ENCODE measurements around the gene KRTAP10-11. TPM values are rescaled to one million over a fixed set of nuclear protein-coding genes. Genes with fewer than 3 reads are reported as not detected.

The KRTAP10-11 gene
- total RNA-seq, 1 donor from 2014 or later: not detected

DNA sequence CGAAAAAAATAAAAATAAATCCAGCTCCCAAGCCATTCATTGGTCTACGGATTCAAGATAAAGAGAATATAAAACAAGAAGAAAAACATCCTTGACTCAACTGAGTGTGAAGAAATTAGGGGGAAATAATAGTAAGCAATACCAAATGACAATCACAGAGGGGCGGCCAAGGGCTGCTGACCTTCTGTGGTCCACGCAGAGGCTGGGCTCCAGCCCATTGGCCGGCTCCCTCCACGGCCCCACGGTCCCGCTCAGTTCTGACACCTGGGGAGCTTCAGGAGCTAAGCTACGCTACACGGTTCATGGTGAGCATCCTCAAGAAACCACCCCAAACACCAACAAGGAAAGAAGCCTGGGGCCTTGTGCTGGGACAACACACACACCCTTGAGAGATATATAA, 50.4 kb downstream of the KRTAP10-11 start:
- Histone ChIP-seq H3K27ac (replicated peaks) (no peak overlapping the region), H3K4me1 (no peaks in the 10 kb centered on the region), H3K36me3 (no peaks in the 10 kb centered on the region), H3K9me3 (replicated peaks) (peaks cover 30% of the 10 kb centered on the region), H3K4me3 (no peak overlapping the region), H3K27me3 (ENCODE audit: low read depth) (peaks cover 60% of the 10 kb centered on the region)
- DNase-seq: no peak
- TF ChIP-seq, protein P1, sequence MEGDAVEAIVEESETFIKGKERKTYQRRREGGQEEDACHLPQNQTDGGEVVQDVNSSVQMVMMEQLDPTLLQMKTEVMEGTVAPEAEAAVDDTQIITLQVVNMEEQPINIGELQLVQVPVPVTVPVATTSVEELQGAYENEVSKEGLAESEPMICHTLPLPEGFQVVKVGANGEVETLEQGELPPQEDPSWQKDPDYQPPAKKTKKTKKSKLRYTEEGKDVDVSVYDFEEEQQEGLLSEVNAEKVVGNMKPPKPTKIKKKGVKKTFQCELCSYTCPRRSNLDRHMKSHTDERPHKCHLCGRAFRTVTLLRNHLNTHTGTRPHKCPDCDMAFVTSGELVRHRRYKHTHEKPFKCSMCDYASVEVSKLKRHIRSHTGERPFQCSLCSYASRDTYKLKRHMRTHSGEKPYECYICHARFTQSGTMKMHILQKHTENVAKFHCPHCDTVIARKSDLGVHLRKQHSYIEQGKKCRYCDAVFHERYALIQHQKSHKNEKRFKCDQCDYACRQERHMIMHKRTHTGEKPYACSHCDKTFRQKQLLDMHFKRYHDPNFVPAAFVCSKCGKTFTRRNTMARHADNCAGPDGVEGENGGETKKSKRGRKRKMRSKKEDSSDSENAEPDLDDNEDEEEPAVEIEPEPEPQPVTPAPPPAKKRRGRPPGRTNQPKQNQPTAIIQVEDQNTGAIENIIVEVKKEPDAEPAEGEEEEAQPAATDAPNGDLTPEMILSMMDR (IDR thresholded peaks at IDR 0.05; ENCODE audit: borderline replicate concordance): no peak
- intact Hi-C loops (cut with micrococcal nuclease): no loop called here

Other genes starting within 250 kb of the KRTAP10-11 start
- gene LRRC3, start 190.9 kb upstream of the KRTAP10-11 start, total RNA-seq: 1.8 TPM
- gene KRTAP10-1, start 106.2 kb upstream of the KRTAP10-11 start, total RNA-seq: not detected
- gene KRTAP10-2, start 94.9 kb upstream of the KRTAP10-11 start, total RNA-seq: not detected
- not detected for gene KRTAP10-3, start 87.6 kb upstream of the KRTAP10-11 start, total RNA-seq
- gene KRTAP10-4, start 72.7 kb upstream of the KRTAP10-11 start, total RNA-seq: not detected
- not detected for gene KRTAP10-5, start 65.8 kb upstream of the KRTAP10-11 start, total RNA-seq
- gene KRTAP10-6, start 53.9 kb upstream of the KRTAP10-11 start, total RNA-seq: not detected
- gene KRTAP10-7, start 45.8 kb upstream of the KRTAP10-11 start, total RNA-seq: not detected
- gene KRTAP10-8, start 34.3 kb upstream of the KRTAP10-11 start, total RNA-seq: not detected
- gene KRTAP10-9, start 19.3 kb upstream of the KRTAP10-11 start, total RNA-seq: not detected
- not detected for gene KRTAP10-10, start 9.1 kb upstream of the KRTAP10-11 start, total RNA-seq
- gene KRTAP12-4, start 8.2 kb downstream of the KRTAP10-11 start, total RNA-seq: not detected
- not detected for gene KRTAP12-3, start 11.5 kb downstream of the KRTAP10-11 start, total RNA-seq
- gene KRTAP12-2, start 20.5 kb downstream of the KRTAP10-11 start, total RNA-seq: not detected
- gene KRTAP12-1, start 35.7 kb downstream of the KRTAP10-11 start, total RNA-seq: not detected
- gene KRTAP10-12, start 50.8 kb downstream of the KRTAP10-11 start, total RNA-seq: not detected
- gene TSPEAR, start 65.2 kb downstream of the KRTAP10-11 start, total RNA-seq: 3.3 TPM
- 78.2 TPM for gene UBE2G2, start 155.4 kb downstream of the KRTAP10-11 start, total RNA-seq
- gene SUMO3, start 171.6 kb downstream of the KRTAP10-11 start, total RNA-seq: 75.5 TPM
- gene PTTG1IP, start 227.3 kb downstream of the KRTAP10-11 start, total RNA-seq: 171 TPM